Dedifferentiated amniotic fluid mesenchymal stem cell (primary cell): Measurements from ENCODE around the gene NFKBIA.
A peak's percentile ranks its signal among the peaks of the same experiment; 100 is the strongest.
"Not testable (repeated sequence)": the region's sequence is repeated elsewhere in the genome, so short reads cannot be mapped to it uniquely, and the experiment has no call there.

Experiments
- DNase-seq: peaks from one replicate; pipeline ENCODE4 v3.0.0-alpha.2; 2016; ENCODE audit errors: extremely low spot score

Gene NFKBIA

DNA sequence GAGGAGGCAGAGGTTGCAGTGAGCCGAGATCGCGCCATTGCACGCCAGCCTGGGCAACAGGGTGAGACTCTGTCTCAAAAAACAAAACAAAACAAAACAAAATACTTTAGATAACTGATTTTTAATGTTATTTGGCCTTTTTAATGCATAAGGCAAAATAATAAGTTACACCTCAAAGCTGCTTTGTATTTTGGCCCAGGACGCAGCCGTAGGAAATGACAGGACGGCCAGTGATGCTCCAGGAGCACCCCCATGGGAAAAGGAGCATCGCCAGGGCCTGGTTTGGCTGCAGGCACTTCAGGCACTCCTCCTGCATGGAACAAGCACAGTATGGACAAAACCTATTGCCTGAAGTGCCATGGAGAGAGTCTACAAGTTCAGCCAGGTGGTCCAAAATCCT lies 3.5 kb upstream of the NFKBIA start:
- DNase-seq, result no peak

DNA sequence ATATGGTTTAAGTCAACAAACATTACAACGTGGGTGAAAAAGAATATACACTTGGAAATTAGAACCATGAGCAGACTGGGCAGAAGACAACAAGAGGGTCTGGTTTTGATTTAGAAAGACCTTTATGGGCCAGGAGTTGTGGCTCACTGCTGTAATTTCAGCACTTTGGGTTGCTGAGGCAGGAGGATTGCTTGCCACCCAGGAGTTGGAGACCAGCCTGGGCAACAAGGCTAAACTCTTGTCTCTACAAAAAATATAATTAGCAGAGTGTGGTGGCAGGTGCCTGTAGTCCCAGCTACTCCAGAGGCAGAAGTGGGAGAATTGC lies 2.7 kb upstream of the NFKBIA start:
- no peak for DNase-seq

GRCh38 chr14:35406506-35407305 lies 2.2 kb upstream of the NFKBIA start:
- DNase-seq, result peak; percentile 80

DNA sequence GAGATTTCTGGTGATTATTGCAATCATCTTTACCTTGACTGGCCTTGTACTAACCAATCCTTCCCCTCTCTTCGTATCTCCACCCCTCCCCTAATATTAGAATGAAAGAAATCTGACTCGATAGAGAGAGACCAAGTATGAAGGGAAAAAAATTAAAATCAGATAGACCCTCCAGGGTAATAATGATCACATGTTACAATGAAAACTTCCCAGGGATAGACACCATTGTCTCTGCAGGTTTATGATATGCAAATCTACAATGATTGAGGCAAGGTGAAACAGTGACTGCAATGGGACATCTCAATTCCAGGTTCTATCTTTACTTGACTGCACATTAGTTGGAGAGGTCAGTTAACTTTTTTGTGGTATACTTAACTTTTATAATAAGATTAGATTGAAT lies 1.5 kb upstream of the NFKBIA start:
- no peak for DNase-seq

- no peak for DNase-seq
Measured at GRCh38 chr14:35405304-35405996, 901 bp upstream of the NFKBIA start.

GRCh38 chr14:35403603-35404448 lies 723 bp downstream of the NFKBIA start:
- peak; percentile 88 for DNase-seq

- DNase-seq, result no peak
Measured at GRCh38 chr14:35403114-35403602, 1.4 kb downstream of the NFKBIA start.

DNA sequence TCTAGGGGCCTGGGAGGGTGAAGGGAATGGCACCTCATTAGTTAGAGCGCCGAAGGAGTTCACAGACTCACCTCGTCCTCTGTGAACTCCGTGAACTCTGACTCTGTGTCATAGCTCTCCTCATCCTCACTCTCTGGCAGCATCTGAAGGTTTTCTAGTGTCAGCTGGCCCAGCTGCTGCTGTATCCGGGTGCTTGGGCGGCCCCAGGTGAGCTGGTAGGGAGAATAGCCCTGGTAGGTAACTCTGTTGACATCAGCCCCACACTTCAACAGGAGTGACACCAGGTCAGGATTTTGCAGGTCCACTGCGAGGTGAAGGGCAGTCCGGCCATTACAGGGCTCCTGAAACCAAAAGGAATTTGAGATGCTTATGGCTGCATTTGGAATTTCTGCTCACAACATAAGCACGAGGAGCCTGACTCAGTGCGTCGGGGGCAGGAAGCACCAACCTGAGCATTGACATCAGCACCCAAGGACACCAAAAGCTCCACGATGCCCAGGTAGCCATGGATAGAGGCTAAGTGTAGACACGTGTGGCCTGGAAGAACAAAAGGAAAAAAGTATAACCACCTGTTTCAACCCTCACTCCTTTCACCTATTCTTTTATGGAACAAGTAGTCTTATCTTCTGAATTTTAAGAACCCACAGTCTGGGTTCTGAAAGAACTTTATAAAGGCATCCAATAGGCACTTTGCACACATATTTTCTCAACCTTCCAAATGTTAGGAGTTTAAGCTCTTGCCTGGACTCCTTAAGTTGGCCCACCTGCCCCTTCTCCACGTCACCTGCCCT lies 2.0 kb downstream of the NFKBIA start:
- no peak for DNase-seq

DNA sequence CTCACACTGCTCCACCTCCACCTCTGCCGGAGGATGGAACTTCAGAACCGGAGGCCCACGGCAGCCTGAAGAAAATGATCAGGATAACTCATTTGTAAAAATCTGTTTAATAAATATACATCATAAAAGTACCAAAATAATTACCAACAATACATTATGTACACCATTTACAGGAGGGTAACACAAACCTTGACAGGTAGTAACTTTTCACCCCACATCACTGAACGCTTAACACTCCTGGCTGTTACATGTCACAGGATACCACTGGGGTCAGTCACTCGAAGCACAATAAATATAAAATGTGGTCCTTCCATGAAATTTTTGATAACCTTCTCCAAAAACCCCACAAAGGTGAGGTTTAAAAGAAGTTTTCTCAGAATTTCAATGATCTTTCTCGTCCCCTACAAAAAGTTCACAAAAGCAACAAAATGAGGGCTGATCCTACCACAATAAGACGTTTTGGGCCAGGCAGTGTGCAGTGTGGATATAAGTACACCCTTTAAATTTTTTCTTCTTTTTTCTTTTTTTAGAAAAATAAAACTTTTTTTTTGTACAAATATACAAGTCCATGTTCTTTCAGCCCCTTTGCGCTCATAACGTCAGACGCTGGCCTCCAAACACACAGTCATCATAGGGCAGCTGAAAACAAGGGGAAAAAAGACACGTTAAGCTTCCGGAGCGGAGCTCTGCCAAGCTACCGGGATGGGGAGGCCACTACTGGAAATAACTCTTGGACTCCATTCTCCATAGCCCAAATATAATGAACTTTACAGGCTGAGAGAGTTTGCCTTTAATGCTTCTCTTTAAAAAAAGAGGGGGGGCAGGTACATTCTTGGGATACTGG lies 2.9 kb downstream of the NFKBIA start:
- no peak for DNase-seq

DNA sequence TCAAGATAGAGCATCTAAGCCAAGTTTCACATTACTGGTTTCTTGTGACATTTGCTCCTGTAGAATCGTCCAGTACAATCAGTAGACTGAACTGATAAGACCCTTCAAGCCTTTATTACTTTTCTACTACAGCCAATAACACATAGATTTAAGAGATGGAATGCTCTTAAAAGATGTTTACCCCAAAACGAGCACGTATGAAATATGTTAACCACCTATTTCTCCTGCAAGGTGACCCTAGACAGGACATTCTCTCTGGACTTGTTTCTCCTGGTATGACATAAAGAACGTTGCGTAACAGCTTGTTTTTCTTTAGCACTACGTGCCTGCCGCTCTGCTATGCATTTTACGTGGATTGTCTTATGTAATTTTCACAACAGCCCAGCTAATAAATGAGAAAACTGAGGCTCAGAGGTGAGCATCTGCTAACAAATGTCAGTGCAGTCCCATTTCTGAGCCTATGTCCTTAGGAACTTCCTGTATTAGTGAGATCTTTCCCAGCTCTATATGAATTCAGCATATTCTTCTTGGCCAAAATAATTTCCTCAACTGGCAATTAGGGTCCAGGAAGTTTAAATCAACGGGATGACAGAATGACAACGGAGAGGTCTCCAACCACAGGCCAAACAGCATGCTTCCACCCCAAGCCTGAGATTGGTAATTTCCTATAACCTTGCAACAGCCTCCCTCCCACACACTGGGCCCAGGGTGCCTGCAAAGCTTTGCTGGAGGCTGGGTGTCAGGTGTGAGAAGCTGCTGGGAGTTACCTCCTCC lies 3.7 kb downstream of the NFKBIA start:
- DNase-seq, result no peak

DNA sequence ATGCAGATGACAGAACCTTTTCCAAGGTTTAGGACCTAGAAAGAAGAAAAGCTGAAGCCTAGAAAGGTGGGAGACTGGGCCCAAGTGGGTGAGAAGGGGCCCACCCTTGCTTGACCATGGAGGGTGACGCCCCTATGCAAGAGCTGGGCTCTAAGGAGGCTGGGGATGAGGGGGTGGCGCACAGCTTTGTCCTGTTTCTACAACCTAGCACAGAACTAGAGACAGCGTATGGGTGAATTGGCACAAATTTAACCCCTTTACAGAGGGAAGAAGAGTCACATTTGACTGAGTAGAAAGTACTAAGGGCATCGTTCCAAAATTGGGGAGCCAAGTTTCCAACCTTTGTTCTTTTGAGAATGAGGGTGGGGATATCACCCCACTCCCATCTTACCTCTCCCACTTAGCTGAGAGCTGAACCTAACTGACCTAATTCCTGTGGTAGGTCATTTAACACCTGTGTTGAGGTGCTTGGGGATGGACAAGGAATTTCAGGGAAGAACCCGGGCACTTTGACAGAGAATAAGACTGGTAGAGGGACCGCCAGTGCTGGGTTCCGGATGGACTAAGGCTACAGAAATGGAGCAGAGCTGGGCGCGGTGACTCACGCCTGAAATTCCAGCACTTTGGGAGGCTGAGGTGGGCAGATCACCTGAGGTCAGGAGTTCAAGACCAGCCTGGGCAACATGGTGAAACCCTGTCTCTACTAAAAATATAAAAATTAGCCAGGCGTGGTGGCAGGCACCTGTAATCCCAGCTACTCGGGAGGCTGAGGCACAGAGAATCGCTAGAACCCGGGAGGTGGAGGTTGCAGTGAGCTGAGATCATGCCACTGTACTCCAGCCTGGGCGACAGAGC lies 5.2 kb downstream of the NFKBIA start:
- no peak for DNase-seq

- no peak for DNase-seq
Measured at GRCh38 chr14:35398071-35398584, 6.4 kb downstream of the NFKBIA start.

DNA sequence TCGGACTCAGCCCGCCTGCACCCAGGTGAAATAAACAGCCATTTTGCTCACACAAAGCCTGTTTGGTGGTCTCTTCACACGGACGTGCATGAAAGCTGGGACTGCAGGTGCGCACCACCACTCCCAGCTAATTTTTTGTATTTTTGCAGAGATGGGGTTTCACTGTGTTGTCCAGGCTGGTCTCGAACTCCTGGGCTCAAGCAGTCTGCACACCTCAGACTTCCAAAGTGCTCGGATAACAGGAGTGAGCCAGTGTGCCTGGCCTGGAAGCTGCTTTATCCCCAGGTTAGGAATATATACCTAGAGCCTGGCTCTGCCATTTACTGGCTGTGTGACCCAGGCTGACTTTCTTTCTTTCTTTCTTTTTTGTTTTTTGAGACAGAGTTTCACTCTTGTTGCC lies 7.9 kb downstream of the NFKBIA start:
- DNase-seq, result not testable (repeated sequence)

- DNase-seq, result no peak
Measured at GRCh38 chr14:35395283-35395682, 9.3 kb downstream of the NFKBIA start.

GRCh38 chr14:35394326-35395013 lies 10.1 kb downstream of the NFKBIA start:
- DNase-seq, result no peak

- DNase-seq, result no peak
Measured at GRCh38 chr14:35393826-35394225, 10.7 kb downstream of the NFKBIA start.

GRCh38 chr14:35392103-35392502 lies 12.4 kb downstream of the NFKBIA start:
- no peak for DNase-seq

- no peak for DNase-seq
Measured at GRCh38 chr14:35391388-35391710, 13.2 kb downstream of the NFKBIA start.
